HG03045 (cell line): Measurements from ENCODE around the gene GNB1L.
"Not testable (repeated sequence)": the region's sequence is repeated elsewhere in the genome, so short reads cannot be mapped to it uniquely, and the experiment has no call there.

Experiments used
- ATAC-seq: cut with Tn5 transposase; IDR thresholded peaks from one replicate; pipeline ENCODE4 v1.9.1; 2021; ENCODE audit warnings: mild to moderate bottlenecking, moderate library complexity; ENCODE audit not compliant: unreplicated experiment

GNB1L gene

DNA sequence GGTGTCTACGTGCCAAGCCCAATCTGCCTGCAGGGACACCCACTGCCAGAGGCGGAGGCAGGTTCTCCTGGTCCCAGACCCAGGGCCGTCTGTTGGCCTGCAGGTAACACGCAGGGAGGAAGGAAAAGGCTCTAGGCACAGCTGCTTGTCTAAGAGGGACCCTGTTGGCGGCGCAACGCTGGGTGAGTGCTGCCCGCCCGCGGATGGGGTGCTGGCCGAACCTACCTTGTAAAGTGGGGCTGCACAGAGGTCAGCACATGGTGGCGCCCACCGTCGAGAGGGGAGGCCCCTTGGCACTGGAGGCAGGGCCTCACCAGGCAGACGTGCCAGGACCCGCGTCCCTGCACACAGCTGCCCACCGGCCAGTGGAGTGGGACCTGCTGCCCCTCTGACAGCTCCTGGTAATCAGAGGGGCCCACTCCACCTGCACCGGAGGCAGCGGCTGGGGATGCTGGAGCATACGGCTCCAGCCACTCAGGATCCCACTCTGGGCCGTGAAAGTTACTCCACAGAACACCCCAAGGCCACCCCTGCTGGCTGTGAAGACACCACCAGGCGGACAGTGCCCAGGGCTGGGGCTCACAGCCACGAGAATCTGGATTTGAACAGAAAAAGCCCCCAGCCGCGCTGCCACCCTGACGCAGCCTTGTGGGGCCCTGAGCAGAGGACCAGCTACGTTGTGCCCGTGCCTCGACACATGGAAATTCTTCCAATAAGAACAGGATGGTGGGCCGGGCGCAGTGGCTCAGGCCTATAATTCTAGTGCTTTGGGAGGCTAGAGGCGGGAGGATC lies 70.1 kb downstream of the GNB1L start:
- no peak for ATAC-seq

DNA sequence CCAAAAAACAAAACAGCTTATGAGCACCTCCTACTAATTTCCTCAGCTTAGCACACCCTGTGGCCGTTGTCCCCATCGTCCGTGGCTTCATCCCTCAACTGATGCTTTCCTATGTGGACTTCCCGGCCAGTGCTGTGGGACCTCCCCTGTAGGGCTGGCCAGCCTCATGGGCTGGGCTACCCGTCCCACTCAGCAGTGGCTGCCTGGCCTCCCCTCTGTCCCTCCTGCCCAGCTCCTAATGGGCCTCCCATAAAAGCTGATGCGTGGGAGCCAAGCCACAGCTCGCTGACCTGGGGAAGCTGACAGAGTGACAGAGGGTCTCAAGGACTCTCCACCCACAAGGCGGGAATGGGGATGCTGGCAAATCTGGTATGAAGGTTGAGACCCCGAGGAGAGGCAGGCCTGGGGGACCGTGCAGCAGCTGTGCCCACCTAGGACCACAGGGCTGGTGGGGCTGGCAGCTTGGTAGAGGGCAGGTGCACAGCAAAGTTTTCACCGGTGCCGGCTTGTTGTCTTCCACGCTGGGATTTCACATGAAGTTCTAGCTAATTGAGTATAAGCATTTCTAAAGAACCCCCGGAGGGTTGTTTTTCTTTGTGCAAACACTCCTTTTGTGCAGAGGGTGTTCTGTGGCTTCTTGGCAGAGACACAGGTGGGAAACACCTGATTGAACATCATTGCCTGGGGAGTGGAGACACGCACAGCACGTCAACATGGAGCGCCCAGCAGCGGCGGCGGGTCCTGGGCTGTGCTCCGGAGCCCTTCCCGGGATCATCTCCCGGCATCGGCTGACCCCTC lies 70.9 kb downstream of the GNB1L start:
- ATAC-seq = no peak

DNA sequence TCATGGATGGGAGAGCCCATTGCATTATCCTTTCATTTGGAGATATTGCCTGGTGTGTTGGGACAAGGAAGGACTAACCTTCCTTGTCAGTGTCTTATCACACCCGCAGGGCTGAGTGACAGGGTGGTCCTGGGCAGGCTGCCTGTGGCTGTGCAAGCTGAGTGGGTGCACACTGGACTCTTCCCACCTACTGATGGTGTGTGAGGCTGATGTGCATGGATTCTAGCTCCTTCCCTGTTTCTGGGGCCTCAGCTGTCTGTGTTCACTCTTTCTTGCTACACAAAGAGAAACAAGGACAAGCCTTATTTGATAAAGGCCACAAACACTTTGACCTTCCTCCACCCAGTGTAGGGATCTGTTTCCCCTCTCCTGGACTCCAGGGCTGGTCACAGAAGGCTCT lies 72.1 kb downstream of the GNB1L start:
- ATAC-seq = no peak

DNA sequence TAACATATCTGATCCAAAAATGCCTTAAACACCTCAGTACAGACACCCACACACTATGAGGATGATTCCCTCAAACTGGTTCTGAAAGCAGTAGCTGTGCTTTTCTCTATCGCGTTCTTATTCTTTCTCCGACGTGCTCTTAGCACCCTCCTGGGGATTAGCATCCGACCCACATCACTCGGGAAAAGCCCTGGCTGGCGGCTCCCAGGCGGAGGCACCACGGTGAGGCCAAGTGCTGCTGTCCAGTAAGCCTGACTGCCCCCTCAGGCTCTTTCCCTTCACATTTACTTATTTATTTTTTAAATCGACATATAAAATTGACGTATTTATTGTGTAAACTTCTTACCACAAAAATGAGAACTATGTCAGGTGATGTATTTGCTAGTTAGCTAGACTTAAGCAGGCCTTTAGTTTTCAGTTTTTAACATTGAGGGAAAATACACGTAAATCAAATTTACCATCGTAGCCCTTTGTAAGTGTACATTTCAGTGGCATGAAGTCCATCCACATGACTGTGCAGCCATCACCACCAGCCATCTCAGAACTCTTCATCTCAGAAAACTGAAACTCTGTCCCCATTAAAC lies 74.9 kb downstream of the GNB1L start:
- ATAC-seq = no peak

DNA sequence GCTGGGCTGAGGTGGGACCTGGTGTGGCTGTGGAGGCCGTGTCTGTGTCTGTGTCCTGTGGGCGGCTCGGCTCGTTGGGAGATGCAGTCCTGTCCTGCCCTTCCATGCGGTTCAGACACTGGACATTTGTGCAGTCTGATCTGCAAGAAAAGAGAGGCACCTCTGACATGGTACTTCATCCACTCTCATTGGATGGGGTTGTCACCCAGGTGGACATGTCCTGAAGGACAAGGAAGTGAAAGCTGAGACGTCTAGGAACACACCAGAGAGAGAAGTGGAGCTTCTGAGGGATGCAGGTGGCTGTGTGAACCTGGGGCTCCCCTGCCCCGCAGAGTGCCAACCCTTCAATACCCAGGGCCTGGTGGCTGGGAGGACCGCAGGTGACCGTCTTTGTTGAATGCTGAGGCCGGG lies 75.7 kb downstream of the GNB1L start:
- no peak for ATAC-seq

DNA sequence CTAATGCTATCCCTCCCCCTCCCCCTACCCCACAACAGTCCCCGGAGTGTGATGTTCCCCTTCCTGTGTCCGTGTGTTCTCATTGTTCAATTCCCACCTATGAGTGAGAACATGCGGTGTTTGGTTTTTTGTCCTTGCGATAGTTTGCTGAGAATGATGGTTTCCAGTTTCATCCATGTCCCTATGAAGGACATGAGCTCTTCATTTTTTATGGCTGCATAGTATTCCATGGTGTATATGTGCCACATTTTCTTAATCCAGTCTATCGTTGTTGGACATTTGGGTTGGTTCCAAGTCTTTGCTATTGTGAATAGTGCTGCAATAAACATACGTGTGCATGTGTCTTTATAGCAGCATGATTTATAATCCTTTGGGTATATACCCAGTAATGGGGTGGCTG lies 77.5 kb downstream of the GNB1L start:
- not testable (repeated sequence) for ATAC-seq

DNA sequence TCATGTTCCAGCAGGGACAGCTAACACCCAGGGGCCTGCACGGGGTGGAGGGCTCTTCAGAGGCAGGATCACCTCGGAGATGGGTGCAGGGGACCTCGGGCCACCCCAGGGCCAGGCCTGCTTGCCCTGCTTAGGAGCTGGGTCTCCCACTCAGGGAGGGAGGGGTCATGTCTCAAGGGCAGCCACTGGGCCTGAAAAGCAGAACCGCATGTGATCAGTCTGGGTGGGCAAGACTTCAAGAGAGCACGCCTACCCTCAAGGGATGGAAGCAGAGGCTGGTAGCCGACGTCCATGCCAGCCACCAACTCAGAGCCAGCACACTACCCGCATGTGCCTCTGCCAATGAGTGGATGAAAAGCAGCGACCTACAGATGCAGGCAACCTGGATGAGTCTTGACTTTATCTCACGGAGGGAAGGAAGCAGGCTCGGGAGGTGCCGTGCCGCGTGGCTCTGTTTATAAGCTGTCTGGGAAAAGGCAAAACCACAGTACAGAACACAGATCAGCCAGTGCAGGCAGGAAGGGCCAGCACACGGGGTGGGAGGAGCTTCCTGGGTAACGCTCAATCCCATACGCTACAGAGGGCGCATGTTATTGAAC lies 78.1 kb downstream of the GNB1L start:
- ATAC-seq = no peak

DNA sequence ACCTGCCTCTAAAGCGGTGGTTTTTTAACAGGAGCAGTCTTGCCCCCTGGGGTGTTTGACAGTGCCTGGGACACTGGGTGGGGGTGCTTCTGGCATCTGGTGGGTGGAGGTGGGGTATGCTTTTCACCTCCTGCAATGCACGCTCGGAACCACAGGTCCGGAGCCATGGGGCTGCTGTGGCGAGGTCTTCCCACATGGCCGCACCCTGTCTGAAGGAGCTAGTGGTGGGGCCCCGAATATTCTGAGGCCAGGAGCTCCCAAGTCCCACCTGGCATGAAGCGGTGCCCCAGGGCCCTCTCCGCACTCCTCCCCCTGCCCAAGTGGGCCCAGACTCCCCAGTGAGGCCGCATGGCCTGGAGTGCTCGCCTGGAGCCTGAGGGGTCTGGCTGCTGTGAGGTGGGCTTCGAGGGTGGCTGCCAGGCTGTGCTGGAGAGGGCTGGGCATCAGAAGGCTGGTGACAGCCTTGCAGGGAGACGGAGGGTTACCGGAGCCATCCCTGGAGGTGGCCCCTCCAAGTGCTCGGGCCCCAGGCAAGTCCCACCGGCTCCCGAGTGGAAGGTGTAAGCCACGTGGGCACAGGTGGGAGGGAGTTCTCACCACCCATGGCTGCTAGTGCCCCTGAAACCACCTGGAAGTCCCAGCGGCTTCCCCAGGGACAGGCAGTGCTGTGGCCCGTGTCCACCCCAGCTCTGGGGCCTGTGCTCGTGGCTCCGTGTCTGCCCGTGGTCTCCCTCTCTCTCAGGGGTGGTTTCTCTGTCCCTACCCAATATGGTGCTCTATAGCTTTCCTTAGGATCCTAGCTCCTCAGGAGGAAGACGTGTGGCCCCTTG lies 79.0 kb downstream of the GNB1L start:
- ATAC-seq = no peak

DNA sequence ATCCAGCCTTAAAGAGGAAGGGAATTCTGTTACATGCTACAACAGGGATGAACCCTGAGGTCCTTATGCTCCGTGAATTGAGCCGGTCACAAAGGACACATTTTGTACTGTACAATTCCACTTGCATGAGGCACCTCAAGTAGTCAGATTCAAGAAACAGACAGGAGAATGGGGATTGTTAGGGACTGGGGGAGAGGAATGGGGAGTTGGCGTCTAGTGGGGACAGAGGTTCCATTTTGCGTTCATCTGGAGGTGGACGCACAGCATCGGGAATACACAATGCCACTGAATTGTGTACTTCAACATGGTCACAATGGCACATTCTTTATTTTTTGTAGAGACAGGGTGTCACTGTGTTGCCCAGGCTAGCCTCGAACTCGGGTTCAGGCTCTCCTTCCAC lies 80.0 kb downstream of the GNB1L start:
- no peak for ATAC-seq

DNA sequence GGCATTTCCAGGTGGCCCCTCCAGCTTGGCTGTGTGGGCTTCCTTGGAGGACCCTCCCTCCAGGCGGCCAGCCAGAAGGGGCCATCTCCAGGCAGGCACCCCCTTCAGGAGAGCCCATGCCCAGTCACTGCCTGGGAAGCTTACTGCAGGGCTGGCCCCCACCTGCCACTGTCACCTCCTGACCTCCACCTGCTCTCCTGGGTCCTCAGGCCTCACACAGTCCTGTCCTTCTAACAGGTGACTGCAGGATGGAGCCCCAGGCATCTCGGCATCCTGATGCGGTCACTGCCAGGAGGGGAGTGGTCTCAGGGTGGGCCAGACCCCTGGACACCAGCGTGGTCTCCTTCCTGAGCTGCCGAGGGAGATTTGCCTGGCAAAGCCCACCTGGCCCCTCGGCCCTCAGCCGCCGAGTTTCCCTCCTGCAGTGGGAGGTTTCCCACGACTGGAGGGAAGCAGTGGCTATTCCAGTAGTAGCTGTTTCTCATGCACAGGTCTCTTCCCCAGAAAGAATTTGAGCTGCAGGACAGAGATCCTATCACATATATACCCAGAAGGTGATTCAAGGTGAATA lies 81.1 kb downstream of the GNB1L start:
- ATAC-seq = no peak

DNA sequence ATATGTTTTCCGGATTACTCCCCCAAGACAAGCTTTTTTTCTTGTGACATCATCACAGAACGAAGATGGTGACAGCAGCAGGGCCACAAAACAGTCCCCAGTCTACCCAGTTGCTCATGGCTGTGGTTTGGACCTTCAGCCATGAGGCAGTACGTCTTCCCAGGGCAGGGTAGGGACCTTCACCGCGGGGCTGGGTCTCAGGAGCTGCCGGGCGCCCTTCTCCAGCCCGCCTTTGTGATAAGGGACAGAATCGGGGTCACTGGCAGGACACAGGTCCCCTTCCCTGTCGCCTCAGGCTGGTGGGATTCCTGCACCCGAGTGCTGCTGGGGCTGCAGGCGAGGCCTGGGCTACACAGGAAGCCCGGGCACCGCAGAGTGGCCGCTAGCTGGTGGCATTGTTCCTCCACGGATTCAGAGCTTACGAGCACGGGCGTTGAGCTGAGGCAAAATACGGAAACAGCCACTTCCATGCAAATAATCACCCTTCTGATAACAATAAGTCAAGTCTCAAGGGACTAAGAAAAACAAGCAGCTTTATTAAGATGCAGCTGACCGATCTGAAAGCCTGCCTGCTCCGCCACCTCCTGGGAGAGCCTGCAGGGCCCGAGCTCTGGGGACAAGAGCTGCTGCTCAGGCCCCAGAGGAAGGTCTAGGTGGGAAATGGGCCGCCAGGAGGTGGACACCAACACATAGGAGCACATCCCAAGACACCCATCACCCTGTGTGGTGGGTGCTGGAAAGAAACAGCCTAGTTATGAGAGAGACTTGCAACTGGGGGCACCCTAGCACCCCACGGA lies 81.8 kb downstream of the GNB1L start:
- ATAC-seq = no peak

DNA sequence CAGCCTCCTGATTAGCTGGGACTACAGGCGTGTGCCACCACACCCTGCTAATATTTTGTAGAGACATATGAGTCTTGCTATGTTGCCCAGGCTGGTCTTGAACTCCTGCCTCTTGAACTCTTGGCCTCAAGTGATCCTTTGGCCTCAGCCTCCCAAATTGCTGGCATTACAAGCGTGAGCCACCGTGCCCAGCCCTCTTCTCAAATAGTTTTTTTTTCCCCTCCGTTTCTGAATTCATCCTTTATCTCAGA lies 82.3 kb downstream of the GNB1L start:
- no peak for ATAC-seq

DNA sequence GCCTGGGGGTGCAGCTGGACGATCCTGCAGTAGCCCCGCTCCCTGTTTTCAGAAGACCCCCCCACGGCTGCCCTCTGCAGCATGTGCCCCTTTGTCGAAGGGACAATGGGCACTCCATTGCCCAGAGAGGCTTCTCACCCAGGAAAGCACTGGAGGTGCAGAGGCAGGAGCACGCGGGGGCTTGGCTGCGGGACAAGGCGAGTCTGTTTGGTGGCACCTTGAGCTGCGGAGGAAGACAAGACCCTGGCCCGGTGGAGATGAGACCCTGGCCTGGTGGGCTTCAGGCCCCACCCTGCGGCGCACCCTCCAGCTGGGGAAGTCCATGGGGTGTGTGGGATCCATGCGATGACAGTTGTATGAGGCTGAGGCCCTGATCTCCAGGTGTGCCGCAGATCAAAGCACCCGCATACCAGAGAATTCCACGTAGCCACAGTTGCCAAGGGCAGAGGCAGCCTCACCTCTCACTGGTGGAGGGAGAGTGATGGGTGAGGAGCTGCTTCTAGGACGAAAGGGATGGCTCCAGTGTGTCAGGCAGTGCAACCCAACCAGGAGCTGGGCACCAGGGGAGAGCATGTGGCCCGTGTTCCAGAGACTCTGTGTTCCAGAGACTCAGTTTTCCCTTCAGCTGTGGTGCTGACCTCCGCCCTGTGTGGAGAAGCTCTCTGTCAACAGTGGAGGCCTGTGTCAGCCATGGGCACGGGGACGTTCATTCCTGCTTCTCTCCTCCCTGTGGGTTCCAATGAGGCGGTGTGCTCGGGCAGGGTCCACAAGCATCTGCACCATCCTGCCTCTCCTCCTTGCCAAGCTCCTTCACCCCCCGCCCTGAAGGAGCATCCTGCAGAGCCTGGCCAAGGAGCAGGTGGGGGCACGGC lies 84.1 kb downstream of the GNB1L start:
- ATAC-seq = no peak

DNA sequence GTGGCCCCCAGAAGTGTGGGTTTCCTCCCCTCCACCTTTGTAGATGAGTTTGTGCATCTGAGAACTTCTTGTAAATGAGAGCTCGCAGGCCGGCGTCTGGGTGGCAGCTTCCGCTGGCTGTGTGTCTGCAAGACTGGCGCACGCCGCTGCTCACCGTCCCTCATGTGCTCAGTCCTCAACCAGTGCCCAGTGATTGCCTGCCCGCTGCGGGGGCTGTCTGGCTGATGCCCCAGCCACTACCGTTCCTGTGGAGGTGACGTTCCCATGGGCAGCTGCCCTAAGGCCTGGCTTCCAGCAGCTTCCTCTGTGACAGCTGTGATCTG lies 85.3 kb downstream of the GNB1L start:
- ATAC-seq = no peak

DNA sequence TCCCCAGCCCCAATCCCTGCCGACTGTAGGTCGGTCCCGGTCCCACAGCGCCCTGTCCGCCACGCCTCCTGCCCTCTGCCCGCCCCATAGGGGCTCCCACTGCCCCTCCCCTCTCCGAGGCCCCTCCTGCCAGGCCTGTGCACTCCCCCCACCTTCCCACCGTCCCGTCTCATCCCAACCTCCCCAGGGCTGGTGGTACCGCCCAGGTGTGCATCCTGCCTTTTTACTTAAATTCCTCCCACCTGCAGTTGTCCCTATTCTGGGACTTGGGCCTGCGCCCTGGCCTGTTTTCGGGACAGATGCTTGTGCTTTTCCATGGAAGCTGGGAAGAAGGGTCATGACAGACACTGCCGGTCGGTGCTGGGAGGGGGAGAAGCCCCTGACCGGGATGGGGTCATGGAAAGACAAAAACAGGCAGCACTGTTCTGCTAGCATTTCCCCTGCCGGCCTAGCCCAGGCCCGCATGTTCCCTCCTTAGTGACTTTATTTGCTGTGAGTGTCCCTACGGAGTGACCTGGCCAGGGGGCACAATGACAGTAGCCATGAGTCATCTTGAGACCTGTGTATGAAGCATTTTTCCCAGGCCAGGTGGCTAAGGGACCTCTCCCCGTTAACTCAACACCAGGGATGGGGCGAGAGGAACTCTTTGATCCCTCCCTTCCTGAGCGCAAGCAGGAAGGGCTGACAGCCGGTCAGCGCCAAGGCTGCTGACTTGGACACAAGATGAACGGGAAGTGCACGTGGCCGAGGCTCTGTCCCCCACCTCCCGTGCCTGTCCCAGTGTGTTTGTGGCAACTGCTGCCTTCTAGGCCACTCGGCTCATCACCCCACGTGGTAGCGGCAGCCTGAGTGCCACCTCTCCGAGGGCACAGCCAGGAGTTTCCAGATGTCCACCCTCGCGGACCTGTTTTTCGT lies 87.0 kb downstream of the GNB1L start:
- no peak for ATAC-seq

DNA sequence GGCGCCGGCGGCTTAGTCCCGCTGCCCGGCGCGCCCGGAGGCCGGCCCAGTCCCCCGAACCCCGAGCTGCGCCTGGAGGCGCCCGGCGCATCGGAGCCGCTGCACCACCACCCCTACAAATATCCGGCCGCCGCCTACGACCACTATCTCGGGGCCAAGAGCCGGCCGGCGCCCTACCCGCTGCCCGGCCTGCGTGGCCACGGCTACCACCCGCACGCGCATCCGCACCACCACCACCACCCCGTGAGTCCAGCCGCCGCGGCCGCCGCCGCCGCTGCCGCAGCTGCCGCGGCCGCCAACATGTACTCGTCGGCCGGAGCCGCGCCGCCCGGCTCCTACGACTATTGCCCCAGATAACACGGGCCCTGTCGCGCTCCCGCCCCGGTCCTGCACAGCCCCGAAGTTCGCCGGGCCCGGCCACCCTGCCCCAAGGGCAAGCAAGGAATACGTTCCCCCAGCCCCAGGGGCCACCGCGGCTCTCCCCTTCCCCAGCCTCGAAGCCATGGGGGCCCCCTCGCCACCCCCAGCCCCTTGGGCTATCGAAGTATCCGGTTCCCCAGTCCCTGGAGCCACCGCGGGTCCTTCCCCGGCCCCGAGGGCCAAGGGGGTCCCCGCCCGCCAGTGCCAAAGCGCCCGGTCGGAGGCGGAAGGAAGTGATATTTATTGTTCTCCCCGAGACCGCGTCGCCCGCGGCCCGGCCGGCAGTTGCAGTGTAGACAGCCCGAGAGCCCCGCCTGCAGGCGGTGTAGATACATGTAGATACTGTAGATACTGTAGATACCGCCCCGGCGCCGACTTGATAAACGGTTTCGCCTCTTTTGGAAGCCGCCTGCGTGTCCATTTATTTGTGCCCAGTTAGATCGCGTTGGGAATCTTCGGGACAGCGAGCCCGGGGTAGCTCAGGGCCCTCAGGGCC lies 87.9 kb downstream of the GNB1L start:
- ATAC-seq = no peak

DNA sequence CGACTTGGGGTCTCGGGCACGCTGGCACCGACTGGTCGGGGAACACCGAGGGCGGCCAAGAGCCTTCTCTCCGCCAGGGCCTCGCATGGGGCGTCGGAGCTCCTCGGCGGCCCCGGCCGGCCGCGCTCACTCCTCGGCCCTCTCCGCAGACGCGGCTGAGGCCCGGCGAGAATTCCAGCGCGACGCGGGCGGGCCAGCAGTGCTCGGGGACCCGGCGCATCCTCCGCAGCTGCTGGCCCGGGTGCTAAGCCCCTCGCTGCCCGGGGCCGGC lies 88.5 kb downstream of the GNB1L start:
- ATAC-seq = no peak
